Skeletal muscle satellite cell (primary cell): ENCODE data around the gene NOC4L.
"Not testable (repeated sequence)": the region's sequence is repeated elsewhere in the genome, so short reads cannot be mapped to it uniquely, and the experiment has no call there.

ENCODE experiments used
- H3K27me3 ChIP-seq: 2 replicates; pipeline ENCODE4 v1.7.0; 2013; ENCODE audit warnings: low read length; ENCODE audit not compliant: control insufficient read depth, insufficient read depth
- H3K36me3 ChIP-seq: 2 replicates; pipeline ENCODE4 v1.7.0; 2013; ENCODE audit warnings: mild to moderate bottlenecking, control low read depth, low read length; ENCODE audit not compliant: insufficient read depth
- H3K4me1 ChIP-seq: 2 replicates; pipeline ENCODE4 v1.7.0; 2013; ENCODE audit warnings: low read length; ENCODE audit not compliant: control insufficient read depth, insufficient read depth
- H3K4me2 ChIP-seq: 2 replicates; pipeline ENCODE4 v1.7.0; 2013; ENCODE audit warnings: mild to moderate bottlenecking, low read length
- H3K4me3 ChIP-seq: 2 replicates; pipeline ENCODE4 v1.7.0; 2013; ENCODE audit warnings: low read length
- H3K9ac ChIP-seq: 2 replicates; pipeline ENCODE4 v1.7.0; 2013; ENCODE audit warnings: mild to moderate bottlenecking, low read depth, low read length, moderate library complexity
- H3K9me3 ChIP-seq: replicated peaks from 2 replicates; pipeline ENCODE4 v1.7.0; 2013; ENCODE audit warnings: mild to moderate bottlenecking, control low read depth, low read length

Gene NOC4L

DNA sequence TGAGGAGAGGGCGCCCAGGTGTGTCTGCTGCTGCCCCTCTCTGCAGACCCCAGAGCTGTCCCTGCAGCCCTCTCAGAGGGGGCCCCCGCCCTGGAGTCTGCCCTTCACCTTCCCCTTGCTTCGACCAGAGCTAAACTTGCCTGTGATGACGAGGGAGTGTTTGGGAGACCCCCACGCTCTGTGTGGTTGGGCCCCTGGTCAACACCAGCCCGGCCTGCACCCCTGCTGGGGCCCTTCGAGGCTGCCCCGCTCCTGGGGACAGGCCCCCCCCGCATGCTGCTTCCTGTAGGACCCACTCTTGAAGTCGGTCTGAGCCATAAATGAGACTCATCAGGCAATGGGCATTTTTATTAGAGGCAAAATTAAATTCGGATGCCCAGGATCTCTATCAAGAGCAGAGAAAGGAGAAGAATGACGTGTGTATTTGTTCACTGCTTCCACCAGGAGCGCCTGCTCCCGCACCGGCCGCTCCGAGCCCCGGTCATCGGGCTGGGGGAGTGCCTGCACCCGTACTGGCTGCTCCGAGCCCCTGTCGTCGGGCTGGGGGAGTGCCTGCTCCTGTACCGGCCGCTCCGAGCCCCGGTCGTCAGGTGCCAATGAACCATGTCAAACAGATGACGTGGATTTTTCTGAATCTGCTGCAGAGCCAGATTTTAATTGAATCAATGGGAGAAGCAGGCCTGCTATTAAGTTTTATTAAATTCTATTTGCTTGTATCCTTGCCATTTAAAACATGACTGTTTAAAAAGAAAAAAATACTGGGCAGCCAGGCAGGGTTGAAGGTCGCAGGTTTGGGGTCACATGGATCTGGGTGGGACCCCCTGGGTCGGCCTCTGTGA lies 47.7 kb downstream of the NOC4L start:
- Histone ChIP-seq H3K9ac (no peak overlapping the region), H3K9me3 (peaks cover 11% of the 10 kb centered on the region), H3K36me3 (no peaks in the 10 kb centered on the region), H3K4me1 (peaks cover 10% of the 10 kb centered on the region), H3K27me3 (peaks cover 34% of the 10 kb centered on the region), H3K4me2 (no peak overlapping the region), H3K4me3 (no peak overlapping the region)

DNA sequence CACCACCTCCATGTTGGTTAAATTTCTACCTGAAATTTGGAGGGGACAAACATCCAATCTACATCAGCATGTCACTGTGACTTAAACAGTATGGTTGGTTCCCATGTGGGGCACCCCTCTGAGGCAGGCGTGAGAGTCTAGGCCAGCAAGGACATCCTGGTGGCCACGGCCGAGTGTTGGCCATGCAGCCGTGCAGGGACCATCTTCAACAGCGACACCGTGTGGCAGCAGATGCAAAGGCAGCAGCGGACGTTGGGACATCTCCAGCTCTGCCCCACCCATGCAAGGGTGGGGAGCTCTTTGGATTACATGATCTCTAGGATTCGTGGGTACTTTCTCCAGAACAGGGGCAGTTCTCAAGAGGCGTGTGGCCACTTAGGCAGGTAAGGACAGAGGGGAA lies 49.8 kb downstream of the NOC4L start:
- H3K4me3 ChIP-seq: no peak overlapping the region
- no peaks in the 10 kb centered on the region for H3K36me3 ChIP-seq

GRCh38 chr12:132194556-132194955 lies 50.3 kb downstream of the NOC4L start:
- H3K4me3 ChIP-seq: no peak overlapping the region
- H3K4me2 ChIP-seq: no peak overlapping the region
- no peaks in the 10 kb centered on the region for H3K36me3 ChIP-seq
- H3K4me1 ChIP-seq: peaks cover 6% of the 10 kb centered on the region
- H3K27me3 ChIP-seq: peaks cover 42% of the 10 kb centered on the region
- peaks cover 11% of the 10 kb centered on the region for H3K9me3 ChIP-seq
- H3K9ac ChIP-seq: no peak overlapping the region

More for the DNA sequence above, 49.8 kb downstream of the NOC4L start:
- peaks cover 40% of the 10 kb centered on the region for H3K27me3 ChIP-seq
- H3K4me2 ChIP-seq: no peak overlapping the region
- no peak overlapping the region for H3K9ac ChIP-seq
- peaks cover 9% of the 10 kb centered on the region for H3K4me1 ChIP-seq
- peaks cover 11% of the 10 kb centered on the region for H3K9me3 ChIP-seq

GRCh38 chr12:132195242-132195641 lies 51.0 kb downstream of the NOC4L start:
- not testable (repeated sequence) for H3K4me2 ChIP-seq, H3K36me3 ChIP-seq, H3K9ac ChIP-seq, H3K4me3 ChIP-seq, H3K4me1 ChIP-seq
- H3K9me3 ChIP-seq: peaks cover 11% of the 10 kb centered on the region
- peaks cover 49% of the 10 kb centered on the region for H3K27me3 ChIP-seq

DNA sequence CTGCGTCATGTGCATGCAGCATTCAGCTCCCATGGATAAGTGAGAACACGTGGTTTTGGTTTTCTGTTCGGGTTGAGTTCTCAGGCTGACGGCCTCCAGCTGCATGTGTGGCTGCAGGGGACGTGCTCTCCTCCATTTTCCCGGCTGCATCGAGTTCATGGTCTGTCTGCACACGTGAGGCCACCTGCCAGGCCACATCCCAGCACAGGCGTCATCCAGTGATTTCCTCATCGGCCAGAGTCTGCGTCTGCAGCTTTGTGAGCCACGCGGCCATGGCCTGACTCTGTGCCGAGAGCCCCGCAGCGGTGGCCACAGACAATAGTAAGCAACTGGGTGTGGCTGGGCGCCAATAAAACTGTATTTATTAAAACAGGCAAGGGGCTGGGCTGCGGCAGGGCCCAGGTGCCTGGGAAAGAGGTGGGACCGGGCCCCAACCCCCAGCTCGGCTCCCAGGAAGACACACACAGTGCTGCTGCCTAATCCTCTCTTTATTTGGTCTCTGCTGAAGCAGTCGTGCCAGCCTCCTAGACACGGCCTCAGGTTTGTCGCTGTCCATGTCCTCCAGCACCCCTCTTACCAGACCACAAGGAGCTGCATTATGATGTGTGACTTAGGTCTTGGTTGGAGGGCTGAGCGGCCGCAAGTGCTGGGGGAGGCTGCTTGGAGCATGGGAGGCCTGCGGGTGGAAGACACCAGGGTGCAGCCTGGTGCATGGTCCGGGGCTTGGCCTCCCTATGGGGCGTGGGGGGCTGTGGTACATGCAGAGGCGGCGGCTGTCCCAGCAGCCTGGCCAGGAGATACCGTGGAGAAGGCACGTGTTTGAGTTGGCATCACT lies 52.0 kb downstream of the NOC4L start:
- Histone ChIP-seq H3K9ac (no peak overlapping the region), H3K4me2 (no peak overlapping the region), H3K4me1 (no peaks in the 10 kb centered on the region), H3K27me3 (peaks cover 52% of the 10 kb centered on the region), H3K9me3 (peaks cover 11% of the 10 kb centered on the region), H3K4me3 (no peak overlapping the region), H3K36me3 (no peaks in the 10 kb centered on the region)

GRCh38 chr12:132196873-132197390 lies 52.7 kb downstream of the NOC4L start:
- Histone ChIP-seq H3K4me3 (no peak overlapping the region), H3K9me3 (peaks cover 11% of the 10 kb centered on the region), H3K27me3 (peaks cover 52% of the 10 kb centered on the region), H3K4me1 (no peaks in the 10 kb centered on the region), H3K9ac (no peak overlapping the region), H3K4me2 (no peak overlapping the region), H3K36me3 (no peaks in the 10 kb centered on the region)

DNA sequence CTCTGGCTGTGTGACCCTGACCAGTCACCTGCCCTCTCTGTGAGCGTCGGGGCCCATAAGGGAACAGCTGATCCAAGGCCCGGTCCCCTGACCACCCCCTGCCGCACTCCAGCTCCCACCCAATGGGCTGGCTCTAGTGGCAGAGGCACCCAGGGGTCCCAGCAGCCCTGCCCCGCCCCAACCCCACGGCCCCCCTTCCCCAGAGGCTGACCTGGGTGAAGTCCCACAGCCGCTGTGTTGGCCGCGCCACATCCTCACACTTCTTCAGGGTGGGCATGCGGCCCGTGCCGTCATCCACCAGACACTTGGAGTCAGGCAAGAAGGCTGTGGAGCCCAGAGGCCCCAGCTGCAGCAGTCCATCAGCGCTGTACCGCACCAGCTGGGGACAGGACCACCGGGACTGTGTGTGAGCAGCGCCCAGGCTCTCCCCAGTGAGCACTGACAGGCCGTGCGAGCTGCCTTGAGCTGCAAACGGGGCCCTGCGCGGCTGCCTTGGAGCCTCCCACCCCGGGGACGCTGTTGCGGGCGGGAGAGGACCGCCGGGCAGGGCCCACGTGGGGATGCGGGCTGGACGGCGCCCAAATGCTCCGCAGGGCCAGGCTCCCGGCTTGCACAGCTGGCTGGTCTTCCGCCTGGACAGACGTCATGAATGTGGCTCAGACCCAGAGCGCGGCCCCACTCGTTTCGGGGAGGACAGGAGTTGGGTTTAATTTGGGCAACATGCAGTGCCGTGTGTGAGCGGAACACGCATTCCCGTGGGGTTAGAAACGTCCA lies 53.5 kb downstream of the NOC4L start:
- Histone ChIP-seq H3K27me3 (peaks cover 52% of the 10 kb centered on the region), H3K9ac (no peak overlapping the region), H3K4me3 (no peak overlapping the region), H3K4me1 (no peaks in the 10 kb centered on the region), H3K9me3 (peaks cover 11% of the 10 kb centered on the region), H3K36me3 (no peaks in the 10 kb centered on the region), H3K4me2 (no peak overlapping the region)

DNA sequence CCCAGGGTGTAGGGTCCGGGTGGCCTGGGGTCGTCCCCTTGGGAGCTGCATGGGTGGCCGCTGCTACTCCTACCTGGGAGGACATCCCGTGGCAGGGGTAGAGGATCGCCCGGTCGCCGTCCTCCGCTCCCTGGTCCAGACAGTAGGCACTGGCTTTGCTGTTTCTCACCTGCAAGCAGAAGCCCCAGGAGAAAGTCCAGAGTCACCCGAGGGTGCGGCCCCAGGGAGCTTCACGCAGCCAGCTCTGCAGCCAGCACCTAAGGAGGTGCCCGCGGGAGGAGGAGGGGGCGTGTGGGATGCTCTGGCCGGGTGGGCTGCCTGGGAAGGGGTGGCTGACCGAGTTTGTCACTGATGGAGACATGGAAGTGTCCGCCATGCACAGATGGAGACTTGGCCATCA lies 54.8 kb downstream of the NOC4L start:
- no peak overlapping the region for H3K9ac ChIP-seq
- peaks cover 58% of the 10 kb centered on the region for H3K27me3 ChIP-seq
- H3K4me1 ChIP-seq: no peaks in the 10 kb centered on the region
- H3K4me3 ChIP-seq: no peak overlapping the region
- no peaks in the 10 kb centered on the region for H3K36me3 ChIP-seq
- no peak overlapping the region for H3K4me2 ChIP-seq
- peaks cover 3% of the 10 kb centered on the region for H3K9me3 ChIP-seq

DNA sequence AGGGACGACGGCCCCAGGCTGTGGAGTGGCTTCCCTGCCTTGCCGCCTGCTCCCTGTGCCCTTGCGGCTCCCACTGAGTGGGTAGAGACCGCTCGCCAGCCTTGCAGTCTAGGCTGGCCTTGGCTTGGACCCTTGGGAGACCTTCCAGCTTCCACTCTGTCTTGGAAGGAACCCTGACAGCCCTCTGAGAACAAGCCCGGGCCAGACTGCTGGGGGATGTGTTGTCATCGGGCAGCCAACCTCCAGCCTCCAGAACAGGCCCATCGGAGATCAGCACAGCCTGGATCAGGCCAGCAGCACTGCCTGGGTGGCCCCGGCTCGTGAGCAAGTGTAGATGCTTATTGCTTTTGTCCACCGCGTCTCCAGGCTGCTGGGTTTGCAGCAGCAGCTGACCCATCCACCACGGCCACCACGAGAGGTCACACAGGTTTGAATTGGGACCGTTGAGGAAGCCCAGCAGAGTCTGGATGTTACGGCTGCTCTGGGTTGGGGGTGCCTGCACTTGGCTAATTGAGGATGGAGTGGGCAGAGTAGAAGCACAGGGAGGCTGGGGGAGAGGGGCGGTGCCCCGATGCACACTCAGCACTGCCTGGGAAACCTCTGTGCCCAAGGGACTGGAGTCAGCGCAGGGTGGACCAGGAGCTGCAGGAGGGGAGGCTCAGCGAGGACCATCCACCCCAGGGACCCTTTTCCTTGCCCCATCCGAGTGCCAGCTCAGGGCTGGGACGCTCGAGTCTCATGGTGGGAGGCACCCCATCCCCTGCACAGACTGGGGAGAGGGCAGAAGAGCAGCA lies 55.5 kb downstream of the NOC4L start:
- no peaks in the 10 kb centered on the region for H3K9me3 ChIP-seq
- no peak overlapping the region for H3K9ac ChIP-seq
- no peak overlapping the region for H3K4me2 ChIP-seq
- no peaks in the 10 kb centered on the region for H3K4me1 ChIP-seq
- no peaks in the 10 kb centered on the region for H3K36me3 ChIP-seq
- H3K4me3 ChIP-seq: no peak overlapping the region
- peaks cover 64% of the 10 kb centered on the region for H3K27me3 ChIP-seq

GRCh38 chr12:132200800-132201199 lies 56.5 kb downstream of the NOC4L start:
- Histone ChIP-seq H3K9ac (no peak overlapping the region), H3K4me1 (peaks cover 3% of the 10 kb centered on the region), H3K36me3 (no peaks in the 10 kb centered on the region), H3K9me3 (no peaks in the 10 kb centered on the region), H3K4me3 (no peak overlapping the region), H3K27me3 (peaks cover 72% of the 10 kb centered on the region), H3K4me2 (no peak overlapping the region)
